ENCODE data around the gene MEF2A.

MEF2A gene

DNA sequence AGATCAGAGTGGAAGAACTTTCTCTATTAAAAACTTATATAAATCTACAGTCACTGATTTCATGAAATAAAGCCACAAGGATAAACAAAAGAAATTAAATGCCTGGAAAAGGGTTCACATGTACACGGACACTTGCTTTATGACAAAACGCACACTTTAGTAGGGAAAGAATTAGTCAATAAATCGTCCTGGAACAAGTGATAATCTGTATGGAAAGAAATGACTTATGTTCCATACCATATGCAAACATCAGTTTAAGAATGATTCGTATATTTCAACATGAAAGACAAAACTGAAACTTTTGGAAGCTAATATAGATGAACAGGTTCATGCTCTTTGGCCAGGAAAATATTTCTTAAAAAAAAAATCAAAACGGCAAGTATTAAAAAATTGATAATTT, 40.2 kb downstream of the MEF2A start:
- DNase-seq (ENCODE audit: low read depth, low spot score), result no peak

DNA sequence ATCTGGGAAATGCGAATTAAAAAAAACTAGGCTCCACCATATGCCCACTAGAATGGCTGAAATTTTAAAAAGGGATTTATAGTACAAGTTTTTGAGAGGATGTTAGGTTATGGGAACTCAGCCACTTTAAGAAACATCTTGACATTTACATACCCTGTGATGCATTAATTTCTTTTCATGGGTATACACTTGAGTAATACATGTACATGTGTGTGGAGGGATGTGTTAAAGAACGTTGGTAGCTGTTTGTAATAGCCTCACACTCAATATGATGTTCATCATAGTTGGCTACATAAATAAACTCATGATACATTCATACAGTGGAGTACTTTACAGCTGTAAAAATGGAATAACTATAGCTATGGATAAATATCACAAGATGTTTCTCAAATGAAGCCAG, 40.9 kb downstream of the MEF2A start:
- no peak for DNase-seq (ENCODE audit: low read depth, low spot score)

DNA sequence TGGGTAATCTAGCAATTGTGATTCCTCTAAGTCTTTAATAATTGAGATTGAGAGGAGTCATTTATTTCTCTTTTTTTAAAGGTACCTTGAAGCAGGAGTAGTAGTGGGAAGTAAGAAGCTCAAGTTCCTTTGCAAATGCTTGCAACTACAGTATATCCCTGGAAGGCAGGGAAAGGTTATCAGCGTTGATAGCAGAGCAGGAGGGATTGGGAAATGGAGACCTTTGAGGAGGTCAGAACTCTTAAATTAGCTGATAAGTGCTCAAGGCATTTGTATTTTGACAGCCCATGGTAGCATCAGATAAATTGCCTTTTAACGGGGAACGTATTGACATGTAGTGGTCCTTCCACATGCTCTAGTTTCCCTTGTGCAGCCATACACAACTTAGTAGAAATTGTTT, 47.7 kb downstream of the MEF2A start:
- DNase-seq (ENCODE audit: low read depth, low spot score), result no peak

DNA sequence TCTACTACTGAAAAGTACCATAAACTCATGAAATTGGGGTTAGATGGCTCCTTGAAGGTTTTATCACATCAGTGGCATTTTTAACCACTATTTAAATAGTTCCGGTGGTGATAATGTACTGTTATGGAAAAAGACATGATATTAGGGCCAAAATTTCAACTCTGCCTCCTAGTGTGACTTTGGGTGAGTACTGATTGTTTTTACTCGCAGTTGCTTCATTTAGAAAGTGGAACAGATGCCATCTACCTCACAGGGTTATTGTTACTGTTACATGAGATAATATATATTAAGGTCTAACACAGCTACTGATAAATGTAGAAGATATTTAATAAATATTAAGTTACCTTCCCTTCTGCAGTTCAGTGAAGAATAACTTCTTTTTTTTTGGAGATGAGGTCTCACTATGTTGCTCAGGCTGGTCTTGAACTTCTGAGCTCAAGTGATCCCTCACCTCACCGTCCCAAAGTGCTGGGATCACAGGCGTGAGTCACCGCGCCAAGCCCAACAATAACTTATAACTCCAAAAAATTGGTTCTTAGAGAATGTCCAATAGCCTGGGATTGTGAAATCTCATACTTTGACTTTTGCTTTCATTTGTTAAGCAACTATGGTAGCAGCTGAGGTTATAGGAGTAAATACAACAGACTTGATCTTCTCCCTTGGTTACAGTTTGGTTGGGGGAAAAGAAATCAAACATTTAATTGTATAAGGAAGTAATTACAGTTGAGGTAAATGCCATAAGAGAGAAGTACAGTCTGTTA, 48.3 kb downstream of the MEF2A start:
- no peak for DNase-seq (ENCODE audit: low read depth, low spot score)

DNA sequence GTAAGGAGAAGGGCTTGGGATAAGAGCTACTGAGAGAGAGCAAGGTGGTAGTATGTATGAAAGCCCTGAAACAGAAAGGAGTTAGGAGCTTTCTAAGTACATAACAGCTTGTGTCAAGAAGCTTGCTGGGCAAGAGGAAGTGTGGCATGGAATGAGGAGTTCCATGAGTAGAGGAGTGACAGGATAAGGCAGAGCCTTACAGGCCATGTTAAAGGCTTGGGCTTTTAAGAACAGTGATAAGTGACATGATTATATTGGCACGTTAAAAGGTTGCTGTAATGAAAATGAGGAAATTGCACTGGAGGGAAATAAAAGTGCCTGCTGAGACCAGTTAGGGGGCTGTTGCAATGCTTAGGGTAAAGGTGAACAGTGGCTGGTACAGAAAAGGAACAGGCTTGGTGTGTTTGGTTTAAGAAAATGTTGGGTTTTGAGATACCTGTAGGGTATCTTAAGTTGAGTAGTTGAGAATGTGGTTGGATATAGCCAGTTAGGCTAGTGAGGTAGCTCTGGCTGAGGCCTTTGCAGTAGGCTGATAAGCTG, 49.0 kb downstream of the MEF2A start:
- no peak for DNase-seq (ENCODE audit: low read depth, low spot score)

DNA sequence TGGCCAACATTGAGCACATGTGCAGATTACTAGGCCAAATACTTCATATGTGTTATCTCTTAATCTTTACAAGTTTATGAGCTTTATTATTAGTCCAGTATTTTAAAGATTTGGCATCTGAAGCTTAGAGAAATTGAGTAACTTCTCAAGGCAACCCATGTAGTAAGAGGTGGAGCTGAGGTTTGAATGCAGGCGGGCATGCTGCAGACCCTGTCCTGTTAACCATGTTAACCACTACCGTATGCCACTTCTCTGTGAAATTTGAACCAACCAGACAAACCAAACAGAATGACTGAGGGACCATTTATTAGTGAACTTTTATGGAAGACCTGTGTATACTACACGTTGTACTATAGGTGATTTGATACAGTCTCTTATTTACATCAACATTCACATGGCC, 49.7 kb downstream of the MEF2A start:
- DNase-seq (ENCODE audit: low read depth, low spot score), result no peak

DNA sequence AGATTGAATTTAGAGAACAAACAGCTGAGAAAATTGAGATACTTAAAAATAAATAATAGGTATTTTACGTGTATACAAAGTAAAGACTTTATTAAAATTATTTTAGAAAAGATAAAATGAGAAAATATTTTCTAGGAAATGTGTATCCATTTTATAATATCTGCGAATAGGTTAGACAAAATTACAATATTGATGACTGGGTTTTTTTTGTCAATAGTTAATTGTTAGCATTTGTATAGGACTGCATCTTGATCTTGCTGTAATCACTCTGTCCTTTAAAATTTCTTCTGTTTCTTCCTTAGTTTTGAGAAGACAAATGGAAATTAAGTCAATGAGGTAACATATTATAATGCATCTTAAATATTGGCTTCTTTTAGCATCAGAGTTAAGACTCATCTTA, 50.3 kb downstream of the MEF2A start:
- DNase-seq (ENCODE audit: low read depth, low spot score), result no peak

DNA sequence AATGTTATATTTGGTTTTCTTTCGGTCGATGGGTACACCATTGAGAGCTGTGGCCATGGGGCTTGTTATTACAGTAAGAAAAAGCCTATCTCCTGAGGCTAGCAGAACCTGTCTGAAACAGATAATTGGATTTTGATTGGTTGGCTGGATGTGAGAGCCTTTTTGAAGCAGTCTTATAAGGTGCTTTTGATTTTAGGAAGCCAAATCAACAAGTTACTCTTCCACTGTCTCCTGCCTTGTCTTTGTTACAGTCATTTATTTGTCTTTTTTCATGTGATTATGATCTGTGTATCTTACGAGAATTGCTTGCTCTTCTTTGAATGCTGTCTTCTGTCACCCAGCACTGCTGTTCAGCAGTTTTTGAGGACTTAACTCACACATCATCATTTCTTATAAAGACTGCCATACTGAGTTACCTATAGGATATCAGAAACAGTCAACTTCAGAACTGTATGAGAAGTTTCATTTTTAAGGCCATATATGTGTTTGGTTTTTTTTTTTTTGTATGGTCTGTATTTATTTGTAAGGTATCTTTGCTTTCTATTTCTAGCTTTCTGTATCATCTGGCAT, 51.1 kb downstream of the MEF2A start:
- DNase-seq (ENCODE audit: low read depth, low spot score), result no peak

DNA sequence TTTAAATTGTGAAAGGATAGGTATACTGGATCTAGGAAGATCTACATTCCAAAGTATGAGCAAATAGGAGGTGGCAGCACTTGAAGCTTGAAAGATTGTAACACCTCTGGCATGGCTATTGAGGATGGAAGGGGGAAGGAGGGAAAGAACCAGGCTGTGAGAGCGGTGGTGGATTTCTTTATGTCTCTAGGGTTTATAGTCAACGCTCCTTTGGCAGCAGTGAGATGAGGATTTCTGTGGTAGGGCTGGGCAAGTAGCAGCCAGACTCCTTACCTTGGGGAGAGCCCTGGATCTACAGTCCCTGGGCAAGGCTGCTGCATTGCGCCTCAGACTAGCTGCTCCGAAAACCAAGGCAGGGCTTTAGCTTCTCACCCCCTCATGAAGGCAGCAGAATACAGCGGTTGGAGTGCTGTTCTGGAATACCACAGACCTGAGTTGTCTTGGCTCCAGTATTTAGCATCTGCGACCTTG, 53.2 kb downstream of the MEF2A start:
- DNase-seq (ENCODE audit: low read depth, low spot score), result no peak

DNA sequence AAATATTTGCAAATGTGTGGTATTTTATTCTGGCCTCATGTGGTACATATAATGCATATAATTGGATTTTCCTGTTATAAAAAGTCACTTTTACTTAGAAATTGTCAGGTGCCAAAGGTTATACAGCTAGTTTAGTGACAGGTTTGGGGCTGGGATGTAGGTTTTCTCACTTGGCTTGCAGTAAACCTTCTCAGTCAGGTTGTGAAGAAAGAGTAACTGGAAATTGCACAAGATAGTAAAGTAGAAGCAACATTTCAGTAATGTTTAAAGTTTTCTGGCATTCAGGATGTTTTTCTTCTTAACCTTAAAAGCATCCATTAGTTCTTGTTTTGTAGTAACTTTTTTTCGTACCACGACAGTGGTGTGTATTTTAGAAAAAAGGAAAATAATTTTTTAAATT, 53.9 kb downstream of the MEF2A start:
- no peak for DNase-seq (ENCODE audit: low read depth, low spot score)

DNA sequence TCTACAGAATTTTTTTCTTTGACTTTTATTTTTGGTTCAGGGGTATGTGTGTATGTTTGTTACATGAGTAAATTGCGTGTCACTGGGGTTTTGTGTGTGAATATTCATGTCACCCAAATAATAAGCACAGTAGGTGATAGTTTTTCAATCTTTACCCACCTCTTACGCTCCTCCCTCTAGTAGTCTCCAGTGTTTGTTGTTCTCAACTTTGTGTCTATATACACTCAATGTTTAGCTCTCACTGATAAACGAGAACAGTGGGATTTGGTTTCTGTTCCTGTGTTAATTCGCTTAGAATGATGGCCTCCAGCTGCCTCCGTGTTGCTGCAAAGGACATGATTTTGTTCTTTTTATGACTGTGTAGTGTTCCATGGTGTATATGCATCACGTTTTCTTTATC, 54.4 kb downstream of the MEF2A start:
- no peak for DNase-seq (ENCODE audit: low read depth, low spot score)

DNA sequence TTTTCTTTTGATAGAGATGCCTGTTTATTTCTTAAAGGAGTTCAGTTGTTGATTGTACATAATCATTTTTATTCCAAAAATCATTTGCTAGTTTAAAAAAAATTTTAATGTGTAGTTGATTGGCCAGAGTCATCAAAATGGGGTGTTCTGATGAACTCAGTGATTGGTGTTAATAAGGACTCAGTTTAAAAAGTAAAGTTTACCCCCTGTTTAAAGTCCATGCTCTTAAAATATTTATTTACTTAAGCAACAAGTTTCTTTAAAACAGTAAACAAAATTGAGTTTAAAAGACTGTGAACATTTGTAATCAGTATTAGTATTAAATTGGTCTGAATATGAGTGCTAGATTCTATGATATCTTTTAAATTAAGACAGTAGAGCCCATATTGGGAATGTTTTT, 56.0 kb downstream of the MEF2A start:
- DNase-seq (ENCODE audit: low read depth, low spot score), result no peak

DNA sequence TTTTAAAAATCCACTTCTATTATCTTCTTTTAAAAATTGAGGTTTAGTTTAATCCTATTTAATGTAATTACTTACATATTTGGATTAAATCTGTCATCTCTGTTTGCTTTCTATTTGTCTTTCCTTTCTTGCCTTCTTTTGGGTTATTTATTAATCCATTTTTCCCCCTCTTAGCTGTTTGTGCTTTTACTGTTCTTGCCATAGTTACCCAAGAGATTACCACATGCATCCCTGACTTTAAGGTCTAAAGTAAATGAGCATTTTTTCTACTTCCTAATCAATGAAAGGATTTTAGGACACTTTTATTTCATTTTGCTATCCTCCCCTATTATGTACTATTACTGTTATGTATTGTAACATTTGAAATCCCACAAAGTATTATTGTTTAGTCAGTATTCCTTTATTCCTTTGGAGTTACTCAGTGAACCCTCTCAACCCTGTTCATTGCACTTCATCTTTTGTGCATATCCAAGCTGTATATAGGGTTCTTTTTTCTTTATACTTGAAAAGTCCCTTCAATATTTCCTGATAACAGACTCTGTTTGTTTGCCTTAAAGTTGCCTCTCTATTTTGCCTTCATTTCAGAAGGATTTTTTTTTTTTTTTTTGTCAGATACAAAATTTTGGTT, 62.7 kb downstream of the MEF2A start:
- no peak for DNase-seq (ENCODE audit: low read depth, low spot score)

DNA sequence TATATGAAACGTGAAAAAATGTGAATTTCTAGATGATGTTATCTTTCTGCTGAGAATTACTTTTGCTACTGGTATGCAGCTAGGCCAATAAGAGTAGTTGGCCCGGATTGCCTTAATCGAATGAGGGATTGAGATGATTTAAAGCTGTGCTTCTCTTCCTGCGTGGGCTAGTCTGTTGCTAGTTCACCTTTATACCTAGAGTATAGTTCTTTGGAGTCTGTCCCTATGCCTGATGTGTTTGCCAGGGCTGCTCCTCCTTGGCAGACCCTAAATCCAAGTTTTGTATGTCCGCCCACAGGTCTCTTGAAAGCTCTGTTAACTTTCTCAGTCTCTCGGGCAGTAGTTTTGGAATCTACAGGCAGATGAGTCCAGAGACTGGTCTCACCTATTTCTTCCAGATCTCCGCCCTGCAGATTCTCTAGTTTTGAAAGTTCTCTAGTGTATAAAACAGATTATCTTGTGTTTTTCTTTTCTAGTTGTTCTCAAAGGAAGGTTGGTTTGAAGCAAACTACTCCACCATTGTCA, 64.9 kb downstream of the MEF2A start:
- no peak for DNase-seq (ENCODE audit: low read depth, low spot score)

DNA sequence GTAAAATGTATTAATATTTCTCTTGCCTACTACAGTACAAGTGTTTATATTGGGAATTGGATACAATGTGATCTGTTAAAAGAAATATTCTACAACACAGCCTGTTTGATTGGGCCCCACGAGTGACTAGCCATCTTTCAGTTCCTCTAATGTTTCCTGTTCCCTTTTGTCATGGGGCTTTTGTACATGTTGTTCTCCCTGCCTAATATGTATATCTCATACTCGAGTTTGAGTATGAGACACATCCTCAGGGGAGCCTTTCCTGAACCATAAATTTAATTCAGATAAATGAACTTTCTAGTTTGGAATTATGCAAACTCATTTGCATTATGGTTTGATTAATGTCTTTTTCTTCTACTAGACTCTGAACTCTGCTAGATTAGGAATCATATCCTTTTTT, 65.5 kb downstream of the MEF2A start:
- no peak for DNase-seq (ENCODE audit: low read depth, low spot score)

DNA sequence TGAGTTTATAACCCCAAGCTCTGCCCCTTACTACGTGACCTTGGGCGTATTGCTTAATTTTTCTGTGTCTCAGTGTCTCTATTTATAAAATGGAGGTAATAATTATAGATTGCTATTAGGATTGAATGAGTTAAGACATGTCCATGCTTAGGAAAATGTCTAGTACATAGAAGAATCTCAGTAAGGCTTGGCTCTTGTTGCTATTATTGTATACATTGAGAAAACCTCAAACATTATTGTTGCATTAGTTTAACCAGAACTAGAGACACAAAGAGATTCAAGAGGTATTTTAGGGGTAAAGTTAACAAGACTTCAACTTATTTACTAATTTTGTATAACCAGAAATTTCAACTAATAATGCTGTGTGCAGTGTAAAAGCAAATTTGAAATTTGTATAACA, 66.7 kb downstream of the MEF2A start:
- no peak for DNase-seq (ENCODE audit: low read depth, low spot score)

DNA sequence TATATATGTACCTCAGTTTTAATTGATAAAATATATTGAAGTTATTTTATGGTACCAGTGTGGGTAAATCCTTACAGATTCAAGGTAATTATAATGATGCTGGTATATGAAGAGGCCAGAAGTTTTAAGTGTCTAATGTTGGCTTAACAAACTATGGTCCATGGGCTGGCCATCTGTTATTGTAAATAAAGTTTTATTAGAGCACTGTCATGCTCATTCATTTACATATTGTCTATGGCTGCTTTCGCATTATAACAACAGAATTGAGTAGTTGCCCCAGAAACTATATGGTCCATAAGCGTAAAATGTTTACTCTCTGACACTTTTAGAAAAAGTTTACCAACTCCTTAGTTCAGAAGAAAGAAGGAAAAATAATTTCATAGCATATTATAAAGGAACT, 67.9 kb downstream of the MEF2A start:
- no peak for DNase-seq (ENCODE audit: low read depth, low spot score)

DNA sequence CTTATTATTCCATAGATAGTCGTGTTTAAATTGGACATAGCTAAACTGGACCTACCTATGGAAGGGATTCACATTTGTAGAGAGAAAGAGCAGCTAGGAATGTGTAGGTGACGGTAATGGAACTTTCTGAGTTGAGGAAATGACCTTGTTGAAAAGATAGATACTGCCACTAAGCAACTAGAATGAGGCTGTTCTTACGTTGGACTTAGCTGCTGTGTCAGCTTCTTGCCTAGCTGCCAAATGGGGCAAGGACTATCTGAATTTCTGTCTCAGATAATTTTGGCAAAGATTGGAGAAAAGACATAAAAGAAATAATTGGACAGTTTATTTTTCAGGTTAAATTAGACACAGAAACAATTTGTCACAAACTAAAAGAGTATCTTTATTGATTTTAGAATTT, 68.8 kb downstream of the MEF2A start:
- no peak for DNase-seq (ENCODE audit: low read depth, low spot score)

DNA sequence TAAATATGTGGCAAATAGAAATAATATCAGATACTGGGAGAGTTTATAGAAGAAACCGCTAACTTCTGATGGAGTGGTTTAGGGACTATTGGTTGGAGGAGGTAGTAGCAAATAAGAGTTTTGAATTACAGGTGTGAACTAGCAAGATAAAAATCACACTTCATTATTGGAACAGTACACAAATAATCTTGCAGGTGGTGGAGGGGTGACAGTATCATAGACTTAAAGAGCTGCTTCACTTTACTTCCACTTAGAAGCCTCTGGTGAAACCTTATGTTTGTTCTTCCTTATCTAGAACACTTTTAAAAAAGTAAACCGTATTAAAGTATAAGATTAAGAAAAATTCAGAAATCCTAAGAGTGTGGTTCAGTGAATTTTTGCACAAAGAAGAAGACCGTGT, 69.4 kb downstream of the MEF2A start:
- no peak for DNase-seq (ENCODE audit: low read depth, low spot score)

DNA sequence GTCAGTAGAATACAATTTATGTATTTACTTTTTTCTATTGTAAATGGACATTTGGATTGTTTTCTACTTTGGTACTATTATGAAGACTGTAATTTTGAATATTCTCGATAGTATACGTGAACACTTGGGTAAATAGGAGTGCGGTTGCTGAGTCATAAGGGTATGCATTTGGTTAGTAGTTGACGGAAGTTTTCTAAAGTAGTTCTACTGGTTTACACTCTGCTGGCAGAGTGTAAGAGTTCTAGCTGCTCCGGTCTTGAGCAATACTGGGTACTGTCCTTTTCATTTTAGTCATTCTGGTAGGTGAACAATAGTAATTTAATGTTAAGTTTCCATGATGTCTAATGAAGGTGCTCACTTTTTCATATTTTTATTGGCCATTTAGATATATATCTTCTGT, 70.0 kb downstream of the MEF2A start:
- DNase-seq (ENCODE audit: low read depth, low spot score), result no peak

DNA sequence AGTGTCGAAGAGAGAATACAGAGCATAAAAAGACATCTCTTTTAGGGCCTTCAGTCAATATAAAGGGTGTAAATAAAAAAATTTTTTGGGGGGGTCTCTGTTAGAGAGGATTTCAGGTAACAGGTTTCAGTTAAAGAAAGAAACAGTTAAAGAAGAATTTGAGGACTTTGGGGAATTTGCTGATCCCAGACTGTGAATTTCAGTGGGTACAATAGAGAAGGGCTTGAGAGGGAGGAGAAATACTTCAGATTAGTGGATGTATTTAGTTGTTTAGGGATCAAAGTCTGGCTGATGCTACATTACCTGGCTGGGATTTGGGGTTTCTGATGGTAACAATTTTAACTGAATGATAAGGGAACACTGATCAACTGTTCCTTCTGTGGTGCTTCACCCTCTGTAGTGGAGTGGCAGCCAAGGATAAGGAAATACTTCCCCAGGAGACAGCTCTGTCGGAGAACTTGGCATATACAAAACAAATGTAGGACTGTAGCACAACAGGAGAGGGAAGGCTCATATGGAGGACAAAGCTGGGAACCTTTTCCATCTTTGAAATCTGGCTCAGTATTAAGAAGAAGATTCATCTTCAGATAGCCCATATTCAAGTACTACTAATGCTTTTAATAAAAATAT, 79.2 kb downstream of the MEF2A start:
- DNase-seq (ENCODE audit: low read depth, low spot score), result no peak

DNA sequence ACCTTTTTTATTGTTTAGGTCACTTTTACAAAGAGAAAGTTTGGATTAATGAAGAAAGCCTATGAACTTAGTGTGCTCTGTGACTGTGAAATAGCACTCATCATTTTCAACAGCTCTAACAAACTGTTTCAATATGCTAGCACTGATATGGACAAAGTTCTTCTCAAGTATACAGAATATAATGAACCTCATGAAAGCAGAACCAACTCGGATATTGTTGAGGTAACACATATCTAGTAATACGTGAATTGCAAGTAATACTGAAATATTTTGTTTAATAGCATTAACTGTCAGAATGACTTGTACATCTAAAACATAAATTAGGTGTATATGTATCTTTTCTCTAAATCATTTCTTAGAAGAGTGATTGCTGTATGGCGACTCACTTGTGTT, 79.8 kb downstream of the MEF2A start:
- no peak for DNase-seq (ENCODE audit: low read depth, low spot score)

Data from activated CD4-positive, CD25-positive, alpha-beta regulatory T cell treated with anti-CD3 and anti-CD28 coated beads, Interleukin-2, amount 50 U/mL, for 16 hours (primary cell).